Left hindlimb (tissue), 1 donor: ENCODE data around the gene TIMP2.
A peak's percentile ranks its signal among the peaks of the same experiment; 100 is the strongest.
"Not testable (repeated sequence)": the region's sequence is repeated elsewhere in the genome, so short reads cannot be mapped to it uniquely, and the experiment has no call there.

Experiments
- DNase-seq: peaks from one replicate; pipeline ENCODE4 v3.0.0-alpha.2; 2018

TIMP2 gene

DNA sequence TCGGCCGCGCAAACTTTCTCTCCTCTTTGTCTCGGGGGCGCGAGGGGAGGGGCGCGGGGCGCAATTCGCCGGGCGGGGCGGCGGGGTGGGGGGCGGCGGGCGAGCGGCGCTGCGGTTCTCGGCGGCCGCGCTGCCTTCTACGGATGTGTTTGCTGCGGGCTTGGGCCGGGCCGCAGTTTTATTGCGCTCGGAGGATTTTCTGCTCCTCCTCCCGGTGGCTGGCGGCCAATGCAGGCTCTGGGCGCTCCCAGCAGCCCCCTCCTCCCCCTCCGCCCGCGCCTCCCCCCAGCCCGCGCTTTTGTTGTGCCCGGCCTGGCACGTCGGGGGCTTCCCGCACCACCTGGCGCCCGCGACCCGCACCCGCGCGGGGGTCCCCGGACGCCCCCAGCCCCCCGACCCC lies at the start of gene TIMP2:
Gene TIMP2, minus strand, starts transcription at position 154 of the 400 bp plus-strand sequence. CDS start 299 bp downstream, outside the sequence.
- peak; percentile 94 for DNase-seq

DNA sequence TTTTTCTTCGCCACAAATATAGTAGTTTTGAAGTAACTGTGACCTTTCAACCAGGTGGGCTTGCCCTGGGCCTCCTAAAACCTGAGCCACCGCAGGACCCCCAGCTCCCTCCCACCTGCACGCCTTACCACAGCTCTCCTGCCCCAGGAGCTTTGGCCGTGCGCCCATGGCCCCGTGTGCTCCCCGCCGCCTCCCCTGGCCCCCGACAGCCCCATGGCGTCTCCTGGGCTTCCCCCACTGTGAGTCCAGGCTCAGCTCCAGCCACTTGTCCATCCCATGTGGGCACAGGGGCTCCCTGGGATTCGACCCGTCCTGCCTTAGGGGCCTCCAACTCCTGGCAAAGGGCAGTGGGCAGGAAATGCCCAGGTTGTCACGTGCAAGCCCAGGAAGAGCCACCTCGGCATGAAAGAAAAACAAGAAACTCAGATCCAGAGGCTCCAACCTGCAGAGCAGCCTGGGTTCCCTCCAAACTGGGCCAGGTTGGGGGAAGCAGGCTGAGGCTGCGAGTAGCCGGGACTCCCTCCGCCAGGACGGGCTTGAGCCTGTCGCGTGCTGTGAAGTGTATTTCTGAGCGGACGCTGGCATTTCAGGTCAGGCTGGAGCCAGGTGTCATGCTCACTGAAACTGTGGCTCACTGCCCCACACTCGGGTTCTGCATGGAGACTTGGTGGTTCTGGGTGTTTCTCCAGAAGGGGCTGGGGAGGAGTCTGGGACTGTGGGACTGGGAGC lies 48.8 kb upstream of the TIMP2 start:
- no peak for DNase-seq

- no peak for DNase-seq
These were observed 48.0 kb upstream of the TIMP2 start for GRCh38 chr17:78973196-78973595.

DNA sequence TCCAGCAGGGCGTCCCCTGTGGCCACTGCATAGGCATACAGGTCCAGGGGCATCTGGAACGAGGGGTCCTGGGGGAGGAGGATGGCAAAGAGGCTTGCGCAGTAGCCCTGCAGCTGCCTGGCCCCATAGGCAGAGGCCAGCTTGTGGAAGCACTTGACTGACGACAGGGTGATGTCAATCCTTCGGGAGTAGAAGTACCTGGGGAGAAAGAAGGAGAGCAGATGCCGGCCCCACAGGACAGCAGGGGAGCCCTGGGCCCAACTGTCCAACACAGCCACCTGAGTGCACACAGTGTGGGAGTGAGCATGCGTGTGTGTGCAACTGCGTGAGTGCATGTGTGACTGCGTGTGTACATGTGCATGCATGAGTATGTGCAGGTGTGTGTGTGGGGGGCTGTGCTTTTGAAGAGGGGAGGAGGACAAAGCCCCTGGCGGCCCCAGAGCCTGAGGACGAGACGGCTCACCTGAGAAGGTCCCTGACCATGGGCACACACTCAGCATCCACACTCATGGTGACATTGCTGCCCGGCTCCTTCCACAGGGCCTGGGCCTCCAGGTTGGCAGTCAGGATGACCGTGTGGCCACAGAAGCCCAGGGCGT lies 47.4 kb upstream of the TIMP2 start:
- DNase-seq = no peak

- no peak for DNase-seq
These were observed 46.7 kb upstream of the TIMP2 start for GRCh38 chr17:78971756-78972506.

GRCh38 chr17:78970834-78971755 lies 45.9 kb upstream of the TIMP2 start:
- peak; percentile 79 for DNase-seq

GRCh38 chr17:78969865-78970264 lies 44.7 kb upstream of the TIMP2 start:
- no peak for DNase-seq

DNA sequence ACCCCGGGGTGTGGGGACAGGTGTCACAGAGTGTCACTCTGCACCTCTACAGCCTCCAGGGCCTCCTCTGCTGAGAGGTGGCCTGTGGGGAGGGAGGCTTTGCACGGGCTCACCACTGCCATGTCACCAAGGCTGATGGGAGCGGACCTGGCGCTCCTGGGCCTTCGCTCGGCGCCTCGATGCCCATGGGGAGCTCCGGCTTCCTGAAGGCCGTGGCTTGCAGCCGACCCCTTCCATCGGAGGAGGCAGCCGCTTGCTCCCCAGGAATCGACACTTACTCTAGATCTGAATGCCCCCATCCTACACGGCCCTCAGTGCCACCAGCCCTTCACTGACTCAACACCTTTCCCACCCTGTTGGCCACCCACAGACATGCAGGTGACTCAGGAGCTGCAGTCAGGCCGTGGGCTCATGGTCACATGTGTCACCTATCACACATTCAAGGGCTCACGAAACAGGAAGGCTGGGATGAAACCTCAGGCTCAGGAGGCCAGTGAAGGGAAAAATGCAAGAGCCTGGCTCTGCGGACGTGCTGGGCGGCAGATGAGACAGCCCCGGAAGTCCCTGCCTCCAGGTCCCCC lies 42.7 kb upstream of the TIMP2 start:
- DNase-seq = no peak

- no peak for DNase-seq
These were observed 41.9 kb upstream of the TIMP2 start for GRCh38 chr17:78966910-78967600.

- DNase-seq = no peak
These were observed 41.1 kb upstream of the TIMP2 start for GRCh38 chr17:78966123-78966813.

DNA sequence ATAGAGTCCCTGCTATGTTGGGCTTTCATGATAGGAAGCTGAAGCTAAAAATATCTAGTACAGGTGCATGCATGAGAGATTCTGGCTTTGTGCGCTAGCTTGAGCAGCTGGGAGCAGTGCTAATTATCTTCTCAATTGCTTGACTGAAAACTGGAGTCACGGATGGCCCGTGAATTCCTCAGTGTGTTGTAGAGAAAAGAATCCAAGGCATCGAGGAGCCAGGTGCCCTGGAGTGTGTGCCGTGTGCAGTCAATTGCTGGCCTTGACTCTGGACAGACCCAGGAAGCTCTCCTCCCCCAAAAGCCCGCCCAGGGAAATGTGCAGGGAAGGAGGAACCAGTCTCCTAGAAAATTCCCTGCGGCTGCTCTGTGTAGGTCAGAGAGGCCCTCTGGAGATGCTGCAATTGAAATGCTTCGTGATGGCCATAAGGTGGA lies 40.3 kb upstream of the TIMP2 start:
- DNase-seq = no peak

- no peak for DNase-seq
These were observed 38.2 kb upstream of the TIMP2 start for GRCh38 chr17:78963378-78963777.

DNA sequence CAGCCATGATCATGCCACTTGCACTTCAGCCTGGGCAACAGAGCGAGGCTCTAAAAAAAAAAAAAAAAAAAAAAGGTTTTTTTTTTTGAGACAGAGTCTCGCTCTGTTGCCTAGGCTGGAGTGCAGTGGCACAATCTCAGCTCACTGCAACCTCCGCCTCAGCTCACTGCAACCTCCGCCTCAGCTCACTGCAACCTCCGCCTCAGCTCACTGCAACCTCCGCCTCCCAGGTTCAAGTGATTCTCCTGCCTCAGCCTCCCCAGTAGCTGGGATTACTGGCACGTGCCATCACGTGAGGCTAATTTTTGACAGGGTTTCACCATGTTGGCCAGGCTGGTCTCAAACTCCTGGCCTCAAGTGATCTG lies 37.8 kb upstream of the TIMP2 start:
- not testable (repeated sequence) for DNase-seq

- no peak for DNase-seq
These were observed 37.3 kb upstream of the TIMP2 start for GRCh38 chr17:78962345-78962983.

DNA sequence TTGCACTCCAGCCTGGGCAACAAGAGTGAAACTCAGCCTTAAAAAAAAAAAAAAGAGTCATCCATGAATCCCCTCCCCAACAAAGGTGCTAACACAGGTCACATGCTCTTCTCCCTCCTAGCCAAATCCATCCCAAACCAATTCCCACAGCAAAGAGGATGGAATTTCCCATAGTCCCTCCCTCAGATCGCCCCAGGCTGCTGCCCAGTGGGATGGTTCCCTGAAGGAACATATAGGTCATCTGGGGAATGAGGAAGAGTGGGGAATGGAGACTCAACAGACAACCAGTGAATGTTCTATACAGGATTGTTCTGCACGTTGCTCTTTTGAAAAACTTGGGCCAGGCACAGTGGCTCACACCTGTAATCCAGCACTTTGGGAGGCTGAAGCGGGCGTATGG lies 36.4 kb upstream of the TIMP2 start:
- DNase-seq = no peak

DNA sequence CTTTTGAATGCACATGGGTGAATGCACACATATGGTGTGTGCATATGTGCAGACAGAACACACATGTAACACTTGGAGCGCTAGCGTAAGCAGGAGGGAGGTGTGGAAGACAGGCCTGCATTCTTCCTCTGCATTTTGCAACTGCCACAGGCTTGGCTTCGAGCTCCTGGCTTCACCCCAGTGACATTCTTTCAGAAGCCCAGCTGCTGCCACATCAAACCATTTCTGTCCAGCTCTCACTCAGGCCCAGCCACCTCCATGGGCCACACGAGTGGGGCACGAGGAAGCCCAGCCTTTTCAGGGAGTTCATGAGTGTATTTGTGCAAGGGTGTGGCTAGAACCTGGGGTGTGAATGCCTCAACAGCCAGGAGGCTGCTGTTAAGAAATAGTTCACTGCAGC lies 35.7 kb upstream of the TIMP2 start:
- peak; percentile 63 for DNase-seq

DNA sequence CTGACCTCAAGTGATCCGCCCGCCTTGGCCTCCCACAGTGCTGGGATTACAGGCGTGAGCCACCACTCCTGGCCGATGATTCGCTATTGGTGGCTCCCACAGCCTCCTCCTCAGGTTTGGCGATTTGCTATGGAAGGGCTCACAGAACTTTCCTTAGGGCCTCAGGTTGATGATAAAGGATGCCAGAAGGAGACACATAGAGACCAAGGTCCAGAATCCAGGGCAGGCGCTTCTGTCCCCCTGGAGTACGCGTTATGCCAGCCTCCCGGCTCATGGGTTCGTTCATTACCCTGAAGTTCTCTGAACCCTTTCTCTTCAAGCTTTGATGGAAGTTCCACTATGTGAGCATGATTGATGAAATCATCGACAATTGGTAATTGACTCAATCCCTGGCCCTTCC lies 34.6 kb upstream of the TIMP2 start:
- DNase-seq = no peak

- no peak for DNase-seq
These were observed 33.5 kb upstream of the TIMP2 start for GRCh38 chr17:78958641-78959127.

DNA sequence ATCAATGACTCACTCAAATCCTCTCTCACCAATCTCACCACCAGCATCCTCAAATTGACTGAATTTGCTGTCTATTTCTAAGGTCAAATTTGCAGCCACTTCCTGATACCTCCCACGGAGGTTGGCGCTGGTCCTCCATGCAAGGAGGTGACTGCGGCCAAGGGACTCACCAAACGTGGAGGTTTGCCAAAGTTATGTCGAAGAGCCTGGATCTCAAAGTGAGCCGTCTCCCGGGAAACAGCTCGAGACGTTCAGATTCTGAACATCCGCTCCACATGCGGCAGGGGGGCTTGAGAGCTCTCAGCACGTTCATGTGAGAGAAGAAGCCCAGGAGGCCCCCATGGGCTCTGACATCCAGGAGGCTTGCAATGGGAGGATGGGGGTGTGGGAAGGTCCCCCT lies 31.9 kb upstream of the TIMP2 start:
- no peak for DNase-seq

- no peak for DNase-seq
These were observed 31.1 kb upstream of the TIMP2 start for GRCh38 chr17:78956254-78956653.

DNA sequence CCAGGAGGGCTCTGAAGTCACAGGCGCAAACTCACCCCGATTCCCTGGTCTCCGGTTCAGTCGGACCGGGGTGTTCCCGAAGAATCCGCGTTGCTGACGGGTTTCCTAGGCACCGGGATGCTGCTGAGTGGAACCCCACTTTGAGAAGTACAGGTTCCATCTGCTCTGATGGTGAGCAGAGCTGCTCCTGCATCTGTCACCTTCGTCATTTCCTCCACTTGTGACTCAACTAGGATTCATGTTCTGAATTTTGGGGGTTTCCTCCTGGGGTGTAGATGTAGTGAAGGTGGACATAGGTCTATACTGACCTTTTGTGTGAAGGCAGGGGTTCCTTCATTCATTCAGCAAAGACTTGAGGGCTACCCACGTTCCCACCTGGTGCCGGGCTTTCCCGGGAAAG lies 29.5 kb upstream of the TIMP2 start:
- DNase-seq = no peak
